ENCODE data around the gene DRD4.
"Not testable (repeated sequence)": the region's sequence is repeated elsewhere in the genome, so short reads cannot be mapped to it uniquely, and the experiment has no call there.

DRD4 gene

DNA sequence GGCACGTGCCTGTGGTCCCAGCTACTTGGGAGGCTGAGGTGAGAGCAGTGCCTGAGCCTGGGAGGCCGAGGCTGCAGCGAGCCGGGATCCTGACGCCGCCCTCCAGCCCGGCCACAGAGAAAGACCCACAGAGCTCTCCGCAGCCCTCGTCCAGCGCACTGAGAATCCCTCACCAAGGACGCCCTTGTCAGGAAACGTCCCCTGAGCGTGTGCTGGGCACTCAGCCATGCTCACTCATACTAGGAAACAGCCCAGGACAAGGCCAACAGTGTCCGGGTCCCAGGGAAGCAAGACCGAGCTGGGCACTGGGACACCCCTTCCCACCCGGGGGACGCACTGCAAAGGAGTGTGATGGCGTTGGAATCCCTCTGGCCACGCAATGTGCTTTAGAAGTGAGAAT, 43.4 kb downstream of the DRD4 start:
- no peak for DNase-seq (ENCODE audit: low spot score)

DNA sequence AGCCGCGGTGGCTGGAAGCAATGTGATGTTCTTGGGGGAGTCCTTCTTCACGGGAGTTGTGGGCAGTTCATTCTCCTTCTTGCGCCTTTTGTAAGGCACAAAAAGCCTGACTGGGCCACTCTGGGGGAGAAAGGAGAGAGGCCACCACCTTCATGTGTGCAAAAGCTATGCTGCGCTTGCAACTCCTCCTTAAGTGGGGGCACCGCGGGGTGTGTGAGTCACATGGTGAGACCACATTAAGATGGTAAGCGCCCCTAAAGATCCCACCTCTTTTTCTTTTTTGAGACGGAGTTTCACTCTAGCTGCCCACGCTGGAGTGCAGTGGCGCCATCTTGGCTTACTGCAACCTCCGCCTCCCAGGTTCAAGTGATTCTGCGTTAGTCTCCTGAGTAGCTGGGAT, 43.9 kb downstream of the DRD4 start:
- no peak for DNase-seq (ENCODE audit: low spot score)

GRCh38 chr11:686451-687243, 49.6 kb downstream of the DRD4 start:
- DNase-seq (ENCODE audit: low spot score) = no peak

- DNase-seq (ENCODE audit: low spot score) = no peak
Measured at GRCh38 chr11:687751-688150, 50.7 kb downstream of the DRD4 start.

DNA sequence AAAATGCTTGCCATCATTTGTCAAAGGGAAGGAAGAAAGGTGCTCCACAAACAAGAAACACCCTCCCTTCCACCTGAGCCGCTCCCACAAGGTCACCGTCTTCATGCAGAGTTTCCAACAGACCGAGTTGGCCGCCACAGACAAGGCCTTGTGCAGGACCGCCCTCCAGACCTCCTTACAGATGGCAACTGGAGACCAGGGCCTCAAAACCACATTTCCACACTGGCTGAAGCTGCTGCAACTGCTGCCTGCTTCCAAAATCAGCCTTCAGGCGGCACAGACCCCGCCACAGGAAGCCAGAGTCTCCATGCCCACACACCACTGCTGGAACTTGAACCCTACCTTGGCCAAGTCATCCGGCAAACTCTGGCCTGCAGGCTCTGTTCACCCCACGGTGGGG, 51.6 kb downstream of the DRD4 start:
- DNase-seq (ENCODE audit: low spot score) = no peak

DNA sequence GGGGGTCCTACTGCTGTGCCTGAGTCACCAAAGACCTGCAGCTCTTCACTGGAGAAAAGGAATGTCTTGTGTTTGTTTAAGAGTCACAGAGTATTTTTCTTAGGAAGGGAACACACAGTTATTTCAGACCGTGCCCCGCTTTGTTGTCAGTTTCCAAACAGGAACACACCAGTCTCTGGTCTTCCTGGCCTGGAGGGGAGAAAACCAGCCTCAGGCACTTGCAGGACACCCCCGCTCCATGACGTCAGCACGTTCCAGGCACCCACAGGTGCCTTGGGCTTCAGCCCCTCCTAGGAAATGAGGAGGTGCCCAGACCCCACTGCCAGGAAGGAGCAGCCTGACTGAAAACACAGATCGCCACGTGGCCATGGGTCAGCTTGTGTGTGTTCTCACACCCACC, 52.6 kb downstream of the DRD4 start:
- DNase-seq (ENCODE audit: low spot score) = no peak

DNA sequence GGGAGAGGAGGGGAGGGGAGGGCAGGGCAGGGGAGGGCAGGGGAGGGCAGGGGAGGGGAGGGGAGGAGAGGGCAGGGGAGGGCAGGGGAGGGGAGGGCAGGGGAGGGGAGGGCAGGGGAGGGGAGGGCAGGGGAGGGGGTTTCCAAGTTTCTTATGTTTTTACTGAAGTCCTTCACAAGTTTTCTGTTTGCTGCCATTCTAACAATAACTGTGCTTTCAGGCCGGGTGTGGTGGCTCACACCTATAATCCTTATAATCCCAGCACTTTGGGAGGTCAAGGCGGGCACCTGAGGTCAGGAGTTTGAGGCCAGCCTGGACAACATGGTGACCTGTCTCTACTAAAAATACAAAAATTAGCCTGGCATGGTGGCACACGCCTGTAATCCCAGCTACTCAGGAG, 53.2 kb downstream of the DRD4 start:
- DNase-seq (ENCODE audit: low spot score) = not testable (repeated sequence)

Measured in globus pallidus (tissue), 1 donor.